AG09319 (cell line): ENCODE measurements around the gene L2HGDH.

Experiments used
- DNase-seq: peaks from one replicate; pipeline ENCODE4 v3.0.0-alpha.2; 2010; ENCODE audit warnings: low read depth; ENCODE audit errors: extremely low read depth
- CTCF ChIP-seq: IDR thresholded peaks from 2 replicates; pipeline ENCODE4 v1.5.1; 2011; ENCODE audit warnings: low read depth, mild to moderate bottlenecking, inconsistent platforms, low read length, moderate library complexity

The L2HGDH gene

DNA sequence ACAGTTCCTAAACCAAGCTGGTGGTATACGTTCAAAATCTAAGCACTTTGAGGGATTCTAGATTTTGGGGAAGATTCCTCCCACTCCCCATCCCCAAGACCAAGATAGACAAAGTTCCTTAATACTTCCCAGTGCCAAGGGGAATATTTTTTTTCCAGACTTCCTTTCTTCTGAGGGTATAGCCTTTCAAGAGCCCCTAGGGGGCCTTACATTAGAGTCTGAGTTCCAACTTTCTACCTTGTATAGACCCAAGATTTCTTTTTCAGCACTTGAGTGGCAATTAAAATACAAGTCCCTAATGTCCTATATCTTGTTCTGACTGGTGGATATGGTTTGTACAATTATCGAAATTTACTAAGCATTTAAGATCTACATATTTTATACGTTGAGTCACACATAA lies 52.0 kb downstream of the L2HGDH start:
- TF ChIP-seq CTCF = no peak
- no peak for DNase-seq

DNA sequence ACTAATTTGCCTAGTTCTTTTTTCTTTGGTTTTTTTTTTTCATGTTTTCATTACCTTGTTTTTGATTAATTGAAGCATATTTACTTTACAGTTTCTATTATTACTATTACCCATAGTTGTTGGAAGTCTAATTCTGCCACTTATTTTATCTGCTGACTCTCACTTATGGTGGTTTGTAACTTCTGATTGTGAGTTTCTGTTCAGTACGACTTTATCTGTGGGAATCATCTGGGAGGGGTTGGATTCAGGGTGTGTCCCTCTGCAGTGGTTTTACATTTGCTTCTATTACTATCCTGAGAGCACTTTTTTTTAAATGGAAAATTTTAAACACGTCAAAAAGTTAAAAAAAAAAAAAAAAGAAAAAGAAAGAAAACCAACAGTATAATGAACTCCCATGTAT lies 54.3 kb downstream of the L2HGDH start:
- no peak for DNase-seq
- no peak for TF ChIP-seq CTCF

- no peak for TF ChIP-seq CTCF
- no peak for DNase-seq
Observed at GRCh38 chr14:50254248-50254647, 57.8 kb downstream of the L2HGDH start.

DNA sequence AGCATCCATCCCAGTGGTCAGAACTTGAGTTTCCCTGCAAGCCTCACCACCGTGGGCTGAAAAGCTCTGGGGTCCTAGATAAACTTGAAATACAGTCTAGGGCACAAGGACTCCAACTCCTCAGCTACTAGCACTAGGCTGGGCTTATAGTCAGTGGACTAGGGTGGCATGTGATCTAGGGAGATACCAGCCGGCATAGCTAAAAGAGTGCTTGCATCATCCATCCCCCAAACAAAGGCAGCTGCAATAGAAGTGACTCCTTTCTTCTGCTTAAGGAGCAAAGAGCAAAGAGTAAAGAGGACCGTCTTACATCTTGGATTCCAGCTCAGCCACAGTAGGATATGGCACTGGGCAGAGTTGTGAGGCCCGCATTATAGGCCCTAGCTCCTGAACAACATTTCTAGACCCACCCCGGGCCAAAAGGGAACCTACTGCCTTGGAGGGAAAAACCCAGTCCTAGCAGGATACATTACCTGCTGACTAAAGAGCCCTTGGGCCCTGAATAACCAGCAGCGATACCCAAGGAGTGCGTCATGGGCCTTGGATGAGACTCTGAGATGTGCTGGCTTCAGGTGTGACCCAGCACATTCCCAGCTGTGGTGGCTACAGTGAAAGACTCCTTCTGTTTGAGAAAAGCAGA lies 62.8 kb downstream of the L2HGDH start:
- no peak for TF ChIP-seq CTCF
- DNase-seq = no peak

DNA sequence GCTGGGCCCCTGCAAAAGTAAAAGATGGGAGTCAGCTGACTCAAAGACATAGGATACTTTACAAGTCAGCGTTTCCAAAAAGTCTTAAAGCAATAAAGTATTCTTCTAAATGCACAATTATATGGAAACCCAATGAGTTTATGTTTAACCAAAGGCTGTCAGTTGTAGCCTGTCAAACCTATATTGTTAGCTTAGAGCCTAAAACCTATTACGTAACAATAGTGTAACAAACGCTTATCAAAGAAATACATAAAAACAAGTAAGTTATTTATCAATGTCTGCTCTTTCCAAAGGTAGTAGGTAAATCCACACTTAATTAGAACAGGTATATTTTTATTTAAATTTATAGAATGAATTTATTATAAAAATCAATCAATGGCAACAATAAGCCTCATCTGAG lies 64.8 kb downstream of the L2HGDH start:
- TF ChIP-seq CTCF = no peak
- no peak for DNase-seq

DNA sequence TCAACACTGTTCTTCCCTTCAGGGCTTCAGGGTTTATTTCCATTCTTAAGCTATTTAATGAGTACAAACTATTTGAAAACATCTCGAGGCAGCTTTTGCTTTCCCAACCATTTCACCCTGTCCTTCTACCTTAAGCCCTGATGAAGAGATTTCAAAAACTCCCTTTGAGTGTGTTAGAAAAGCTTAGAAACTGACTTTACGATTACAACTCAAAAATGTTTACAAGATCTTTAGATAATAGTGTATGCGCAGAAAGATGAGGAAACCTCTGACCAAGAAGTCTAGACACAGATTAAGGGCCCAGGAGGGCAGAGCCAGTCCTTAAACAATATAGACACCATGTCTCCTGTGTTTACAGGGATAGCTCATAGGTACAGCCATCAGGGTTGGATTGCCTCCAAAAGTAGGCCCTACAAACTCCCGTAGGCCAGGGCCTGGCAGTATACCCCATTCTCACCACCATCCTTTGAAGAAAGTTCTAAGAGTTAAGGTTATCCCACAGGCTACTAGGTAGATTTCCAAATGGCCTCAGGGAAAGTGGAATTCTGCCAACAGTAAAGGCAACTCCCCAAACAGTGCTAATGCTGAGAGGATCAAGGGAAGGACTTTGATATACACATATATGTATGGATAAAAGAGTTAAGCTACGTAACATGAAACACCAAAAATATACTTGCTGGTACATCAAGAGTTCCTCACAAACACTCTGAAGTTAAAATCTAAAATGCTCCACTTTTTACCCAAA lies 69.3 kb downstream of the L2HGDH start:
- TF ChIP-seq CTCF = no peak
- DNase-seq = no peak

DNA sequence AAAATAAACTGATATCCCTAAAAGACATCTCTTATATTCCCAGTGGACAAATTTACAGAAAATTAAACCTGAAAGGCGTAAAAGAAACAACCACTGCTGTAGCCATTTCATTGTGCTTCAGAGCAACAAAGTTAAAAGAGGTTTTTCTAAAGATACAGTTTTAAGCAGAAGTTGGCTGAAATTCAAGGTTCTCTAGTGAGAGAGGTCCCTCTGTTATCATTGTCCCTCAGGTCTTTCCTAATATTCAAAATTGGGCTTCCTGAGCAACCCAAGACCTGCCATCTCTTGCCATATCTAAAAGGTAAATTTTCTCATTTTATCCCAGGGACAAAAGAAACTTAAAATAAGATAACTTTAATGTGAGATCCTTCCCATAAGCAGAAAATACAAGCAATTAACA lies 69.9 kb downstream of the L2HGDH start:
- no peak for TF ChIP-seq CTCF
- no peak for DNase-seq
